GM19395 (cell line): Measurements from ENCODE around the gene KRT9.
"Not testable (repeated sequence)": the region's sequence is repeated elsewhere in the genome, so short reads cannot be mapped to it uniquely, and the experiment has no call there.

Experiments
- ATAC-seq: cut with Tn5 transposase; IDR thresholded peaks from one replicate; pipeline ENCODE4 v1.9.1; 2021; ENCODE audit warnings: mild to moderate bottlenecking, moderate library complexity; ENCODE audit not compliant: unreplicated experiment

KRT9 gene

GRCh38 chr17:41606930-41607329 lies 35.1 kb upstream of the KRT9 start:
- ATAC-seq, result not testable (repeated sequence)

DNA sequence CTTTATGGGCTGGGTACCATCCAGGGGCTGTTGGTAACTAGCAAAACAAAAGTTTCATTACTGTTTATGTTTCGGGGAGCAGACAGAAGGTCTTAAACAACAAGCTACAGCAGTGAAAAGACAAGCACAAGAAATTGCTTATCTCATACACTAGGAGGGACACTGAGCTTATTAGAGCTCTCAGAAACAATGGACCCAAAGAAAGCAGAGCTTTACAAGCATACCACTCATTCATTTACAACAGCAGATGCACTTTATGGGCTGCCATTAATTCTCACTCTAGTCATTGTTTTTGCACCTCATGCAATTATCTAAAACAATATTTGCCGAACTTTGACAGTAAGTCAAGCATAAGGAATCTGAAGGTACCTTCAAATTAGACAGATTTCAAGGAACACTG lies 30.7 kb upstream of the KRT9 start:
- no peak for ATAC-seq

DNA sequence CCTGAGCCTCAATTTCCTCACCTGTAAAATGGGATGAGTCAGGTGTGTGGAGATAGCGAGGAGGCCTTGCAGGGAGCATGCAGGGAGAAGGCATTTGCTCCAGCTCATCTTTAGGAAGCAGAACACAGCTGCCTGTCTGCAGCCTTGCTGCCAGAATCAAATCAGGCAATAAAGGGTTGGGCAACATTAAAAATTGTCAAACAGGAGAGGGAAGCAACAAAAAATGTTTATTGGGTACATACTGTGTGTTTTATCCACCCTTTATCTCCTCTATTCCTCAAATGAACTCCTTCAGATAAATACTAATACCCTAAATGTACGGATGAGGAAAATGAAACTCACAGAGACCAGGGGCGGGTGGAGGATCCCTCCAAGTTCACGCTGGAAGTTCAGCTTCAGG lies 28.5 kb upstream of the KRT9 start:
- ATAC-seq, result no peak

- ATAC-seq, result no peak
These were observed 27.8 kb upstream of the KRT9 start for GRCh38 chr17:41599680-41600079.

GRCh38 chr17:41595585-41595984 lies 23.7 kb upstream of the KRT9 start:
- no peak for ATAC-seq

DNA sequence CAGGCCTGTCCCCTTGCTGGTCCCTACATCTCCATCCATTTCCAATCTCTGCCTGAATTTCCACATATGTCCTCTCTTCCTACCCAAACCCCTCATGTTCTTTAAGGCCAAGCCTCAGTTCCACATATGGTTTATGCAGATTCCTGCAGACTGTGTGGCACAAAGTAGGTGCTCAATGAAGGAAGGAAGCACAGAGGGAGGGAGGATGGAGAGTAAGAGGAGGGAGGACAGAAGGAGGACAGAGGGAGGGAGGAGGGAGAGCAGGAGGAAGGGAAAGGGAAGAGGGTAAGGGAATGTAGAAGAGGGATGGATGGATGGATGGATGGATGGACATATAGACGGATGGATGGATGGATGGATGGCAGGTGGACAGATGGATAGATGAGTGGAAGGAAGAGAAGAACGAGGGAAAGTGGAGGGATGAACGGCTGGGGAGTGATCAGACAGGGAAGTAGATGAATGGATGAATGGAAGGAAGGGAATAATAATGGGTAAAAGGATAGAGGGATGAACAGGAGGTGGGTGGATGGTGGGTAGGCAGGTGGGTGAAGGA lies 22.6 kb upstream of the KRT9 start:
- ATAC-seq, result no peak

DNA sequence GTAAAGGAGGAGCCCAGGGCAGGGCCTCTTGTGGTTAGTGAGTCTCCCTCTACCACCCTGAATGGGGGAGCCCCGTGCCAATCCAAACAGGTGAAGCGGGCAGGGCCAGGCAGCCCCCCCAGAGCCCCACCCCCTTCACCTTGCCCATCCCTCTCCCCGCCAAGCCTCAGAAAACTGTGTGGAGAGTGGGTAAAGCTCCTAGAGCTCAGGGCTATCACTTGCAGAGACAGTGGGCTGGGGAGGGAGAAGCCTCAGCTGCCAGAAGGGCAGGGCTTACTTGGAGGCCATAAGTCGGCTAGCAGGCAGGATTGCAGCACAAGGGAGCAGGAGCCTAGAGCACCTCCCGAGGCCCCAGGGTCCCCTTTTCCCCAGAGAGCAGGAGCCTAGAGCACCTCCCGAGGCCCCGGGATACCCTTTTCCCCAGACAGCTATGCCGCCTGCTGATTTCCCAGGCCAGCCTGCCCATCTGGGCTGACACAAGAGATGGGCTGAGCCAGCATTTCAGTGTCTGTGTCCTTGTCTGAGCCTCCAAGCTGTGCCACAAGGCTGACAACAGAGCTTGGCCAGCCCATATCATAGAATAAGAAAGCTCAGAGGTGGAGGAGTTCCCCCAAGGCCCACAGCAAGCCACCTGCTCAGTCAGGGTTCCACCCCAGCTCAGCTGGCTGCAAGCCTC lies 21.6 kb upstream of the KRT9 start:
- ATAC-seq, result no peak

- ATAC-seq, result no peak
These were observed 20.9 kb upstream of the KRT9 start for GRCh38 chr17:41592601-41593305.

DNA sequence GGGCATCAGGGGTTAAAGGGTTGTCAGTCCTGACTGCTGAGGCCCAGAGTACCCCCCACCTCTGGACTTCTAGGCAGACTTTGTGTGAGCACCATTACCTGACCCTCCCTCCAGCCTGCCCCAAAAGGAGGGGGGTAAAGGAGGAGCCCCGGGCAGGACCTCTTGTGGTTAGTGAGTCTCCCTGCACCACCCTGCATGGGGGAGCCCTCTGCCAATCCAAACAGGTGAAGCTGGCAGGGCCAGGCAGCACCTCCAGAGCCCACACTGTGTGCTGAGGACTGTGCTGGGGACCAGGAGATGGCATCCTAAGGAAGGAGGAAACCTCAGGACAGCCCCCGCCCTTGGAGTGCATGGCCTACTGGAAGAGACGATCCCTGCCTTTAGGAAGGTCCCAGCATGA lies 17.4 kb upstream of the KRT9 start:
- ATAC-seq, result no peak

DNA sequence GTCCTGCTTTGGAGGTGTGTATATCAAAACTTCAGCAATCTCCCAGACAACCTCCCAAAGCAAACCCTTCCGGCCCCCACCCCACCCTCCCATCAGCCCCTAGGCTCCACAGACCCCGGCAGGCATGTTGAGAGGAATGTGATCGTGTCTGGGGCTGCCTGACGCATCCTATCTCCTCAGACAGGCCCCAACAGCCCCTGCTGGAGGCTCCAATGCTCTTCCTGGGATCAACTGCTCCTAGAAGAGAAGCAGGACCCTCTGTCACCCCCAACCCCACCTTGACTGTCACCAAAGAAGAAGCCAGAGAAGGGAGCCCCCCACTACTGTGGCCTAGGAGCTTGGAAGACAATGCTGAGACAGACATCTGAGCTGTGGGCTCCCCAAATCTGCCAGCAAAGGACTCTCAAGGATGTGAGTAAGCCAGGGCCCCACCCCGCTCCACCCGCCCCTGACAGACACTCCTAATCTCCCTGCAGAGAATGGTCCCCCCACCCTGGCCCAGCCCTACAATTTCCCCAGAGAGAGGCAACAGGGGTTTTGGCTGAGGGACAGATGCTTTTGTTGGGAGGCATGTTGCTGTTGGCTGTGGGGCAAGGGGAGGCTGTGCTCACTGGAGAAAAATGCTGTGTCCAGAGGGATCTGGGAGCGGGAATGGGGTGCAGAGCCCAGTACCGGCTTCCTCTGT lies 16.4 kb upstream of the KRT9 start:
- no peak for ATAC-seq

GRCh38 chr17:41586863-41587495 lies 15.1 kb upstream of the KRT9 start, which contains the start of gene KRT14:
KRT14 (minus strand) TSS chr17:41586895; CDS start chr17:41586834, 61 bp downstream.
- ATAC-seq, result no peak

- ATAC-seq, result no peak
These were observed 13.6 kb upstream of the KRT9 start for GRCh38 chr17:41585301-41586056.

DNA sequence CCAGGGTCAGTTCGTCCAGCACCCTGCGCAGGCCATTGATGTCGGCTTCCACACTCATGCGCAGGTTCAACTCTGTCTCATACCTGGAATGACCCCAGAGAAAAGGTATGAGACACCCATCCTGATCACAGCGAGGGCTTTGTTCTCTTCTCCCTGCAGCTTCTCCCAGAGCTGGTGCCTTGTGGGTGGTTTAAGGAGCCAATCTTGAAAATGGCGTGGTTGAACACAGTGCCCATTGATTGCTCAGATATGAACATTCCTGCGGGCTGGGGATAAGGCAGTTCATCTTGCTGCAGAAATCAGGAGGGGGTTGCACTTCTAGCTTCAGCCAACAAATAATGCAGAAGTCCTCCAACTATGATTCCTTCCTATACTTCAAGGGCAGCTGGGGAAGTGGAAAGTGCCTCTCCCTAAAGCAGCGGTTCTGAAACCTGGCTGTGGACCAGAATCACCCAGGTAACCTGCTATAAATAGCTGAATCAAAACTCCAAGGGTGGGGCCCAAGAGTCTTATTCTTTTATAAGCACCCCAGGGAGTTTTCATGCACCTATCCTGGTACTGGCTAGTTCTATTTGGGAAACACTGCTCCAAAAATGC lies 12.6 kb upstream of the KRT9 start:
- ATAC-seq, result not testable (repeated sequence)

DNA sequence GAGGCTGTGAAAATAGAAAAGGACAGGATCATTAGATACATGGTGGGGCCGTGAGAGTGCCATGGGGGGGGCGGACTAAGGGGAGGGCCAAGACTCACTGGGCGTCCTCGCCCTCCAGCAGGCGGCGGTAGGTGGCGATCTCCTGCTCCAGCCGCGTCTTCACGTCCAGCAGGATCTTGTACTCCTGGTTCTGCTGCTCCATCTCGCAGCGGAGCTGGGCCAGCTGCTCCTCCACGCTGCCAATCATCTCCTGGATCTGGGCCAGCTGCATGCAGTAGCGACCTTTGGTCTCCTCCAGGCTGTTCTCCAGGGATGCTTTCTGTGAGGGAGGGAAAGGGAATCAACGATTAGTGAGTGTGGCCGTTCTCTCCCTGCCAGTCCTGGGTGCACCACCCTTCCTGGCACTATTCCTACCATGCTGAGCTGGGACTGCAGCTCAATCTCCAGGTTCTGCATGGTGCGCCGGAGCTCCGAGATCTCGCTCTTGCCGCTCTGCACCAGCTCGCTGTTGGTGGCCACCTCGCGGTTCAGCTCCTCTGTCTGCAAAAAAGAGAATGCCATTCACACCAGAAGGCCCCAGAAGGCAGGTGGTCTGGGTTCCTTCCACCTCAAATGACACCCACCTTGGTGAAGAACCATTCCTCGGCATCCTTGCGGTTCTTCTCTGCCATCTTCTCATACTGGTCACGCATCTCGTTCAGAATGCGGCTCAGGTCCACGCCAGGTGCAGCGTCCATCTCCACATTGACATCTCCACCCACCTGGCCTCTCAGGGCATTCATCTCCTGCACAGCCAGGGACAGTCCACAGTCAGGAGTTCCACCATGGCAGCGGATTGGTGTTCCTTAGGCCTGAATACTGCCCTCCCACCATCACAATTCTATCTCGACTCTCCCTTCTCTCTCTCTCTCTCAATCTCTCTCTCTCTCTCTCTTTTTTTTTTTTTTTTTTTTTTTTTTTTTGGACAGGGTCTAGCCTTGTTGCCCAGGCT lies 11.6 kb upstream of the KRT9 start:
- ATAC-seq, result no peak

DNA sequence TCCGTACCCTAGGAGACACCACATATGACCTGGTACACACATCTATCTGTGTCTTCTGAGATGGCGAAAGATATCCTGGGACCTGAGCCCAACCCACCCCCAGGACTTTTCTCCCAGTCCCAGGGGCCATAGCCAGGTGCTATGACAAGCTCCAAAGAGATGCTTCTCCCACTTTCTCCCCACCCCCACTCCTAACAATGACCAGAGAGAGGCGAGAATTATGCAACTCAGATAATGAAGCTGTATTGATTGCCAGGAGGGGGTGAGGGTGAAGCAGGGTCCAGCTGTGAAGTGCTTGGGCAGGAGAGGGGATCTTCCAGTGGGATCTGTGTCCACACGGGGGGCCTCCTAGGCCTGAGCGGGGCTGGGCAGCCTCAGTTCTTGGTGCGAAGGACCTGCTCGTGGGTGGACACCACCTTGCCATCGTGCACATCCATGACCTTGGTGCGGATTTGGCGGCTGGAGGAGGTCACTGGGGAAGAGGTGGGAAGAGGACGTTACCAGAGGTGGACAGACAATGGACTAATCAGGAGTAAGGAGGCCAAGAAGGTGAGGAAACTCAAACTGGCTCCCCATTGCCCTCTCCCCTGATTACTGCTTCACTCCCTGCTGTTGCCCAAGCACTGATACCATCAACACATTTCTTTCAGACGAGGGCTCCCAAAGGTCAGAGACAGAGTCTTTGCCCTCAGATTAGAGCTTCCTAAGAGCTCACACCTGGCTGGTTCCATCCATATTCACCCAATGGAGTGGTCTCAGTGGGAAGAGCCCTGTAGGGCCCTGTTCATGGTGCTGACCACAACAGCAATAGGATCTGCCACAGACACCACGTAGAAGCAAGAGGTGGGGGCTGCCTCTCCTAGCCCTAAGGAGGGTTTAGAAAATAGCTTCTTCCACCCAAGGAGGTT lies 10.5 kb upstream of the KRT9 start:
- ATAC-seq, result not testable (repeated sequence)

DNA sequence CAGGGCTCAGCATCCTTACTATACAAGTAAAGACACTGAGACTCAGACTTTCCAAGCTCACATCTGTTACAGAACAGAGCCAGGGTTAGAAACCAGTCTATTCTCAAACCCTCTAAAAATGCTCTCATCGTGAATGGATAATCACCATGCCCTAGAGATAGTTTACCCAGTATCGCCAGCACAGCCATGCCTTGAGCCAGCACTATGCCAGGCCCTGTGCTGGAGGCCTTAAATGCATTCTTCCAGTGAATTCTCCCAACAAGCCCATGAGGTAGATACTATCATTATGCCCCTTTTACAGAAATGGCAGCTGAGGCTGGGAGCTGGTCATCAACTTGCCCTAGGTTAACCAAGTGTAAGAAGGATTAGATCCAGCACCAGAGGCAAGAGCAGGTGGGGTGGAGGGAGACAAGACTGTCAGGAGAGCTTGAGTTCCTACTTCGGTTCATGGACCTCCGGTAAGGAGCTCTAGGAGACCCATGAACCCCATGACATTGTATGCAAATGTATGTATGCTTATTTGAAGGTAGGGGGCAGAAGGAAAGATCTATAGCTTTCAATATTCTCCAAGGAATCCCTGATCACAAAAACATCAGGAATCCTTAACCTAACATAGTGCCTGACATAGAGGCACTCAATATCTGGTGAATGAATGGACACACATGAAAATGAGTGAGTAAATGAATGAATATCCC lies 9.7 kb upstream of the KRT9 start:
- ATAC-seq, result no peak

GRCh38 chr17:41580687-41581365 lies 9.0 kb upstream of the KRT9 start:
- no peak for ATAC-seq
